ENCODE data around the gene SELP.

DNA sequence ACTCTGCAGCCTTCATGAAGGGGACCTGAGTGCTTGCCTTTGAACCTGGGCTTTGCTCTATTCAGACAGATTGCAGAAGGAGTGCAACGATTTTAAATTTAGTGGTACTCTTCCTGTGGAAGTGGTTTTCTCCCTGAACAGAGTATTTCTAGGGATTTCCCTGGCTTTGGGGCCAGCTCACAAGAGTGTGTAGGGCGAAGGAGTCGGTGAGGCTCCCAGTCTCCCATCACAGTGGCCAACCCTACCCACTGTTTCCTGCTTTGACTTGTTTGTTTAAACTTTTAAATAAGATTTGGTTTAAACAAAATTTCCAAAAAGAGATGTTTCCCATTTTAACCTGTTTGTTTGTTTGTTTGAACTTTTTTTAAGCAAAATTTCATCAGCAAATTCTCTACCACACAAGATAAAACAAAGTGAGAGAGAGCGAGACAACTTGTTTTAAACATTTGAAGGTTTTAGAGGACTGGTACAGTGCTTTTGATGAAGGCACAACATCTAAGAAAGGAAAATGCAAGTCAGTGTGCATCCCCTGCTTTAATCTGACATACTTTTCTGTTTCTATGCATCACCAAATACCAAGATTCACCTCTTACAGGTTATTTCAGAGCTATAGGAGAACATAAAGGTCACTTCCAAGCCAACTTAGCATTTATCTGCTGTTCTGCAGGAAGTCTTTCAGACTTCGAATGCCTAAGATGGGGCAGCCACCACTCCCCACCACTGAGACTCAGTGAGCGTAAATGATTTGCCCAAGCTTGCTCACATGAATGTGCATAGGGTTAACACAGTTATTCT, 6.6 kb downstream of the SELP start:
- TF ChIP-seq POLR2A (IDR thresholded peaks at IDR 0.05; ENCODE audit: low read length) (no peak), GATA1 (IDR thresholded peaks at IDR 0.05; ENCODE audit: low read depth, low read length) (no peak)

Data from erythroblast (primary cell).